Thyroid gland (tissue), 4 donors: Measurements from ENCODE around the gene ADCY10. TPM values are rescaled to one million over a fixed set of nuclear protein-coding genes. Genes with fewer than 3 reads are reported as not detected.
A peak's percentile ranks its signal among the peaks of the same experiment; 100 is the strongest.

ENCODE experiments used
- DNase-seq, 2 donors: peaks; one replicate each; pipeline ENCODE4 v3.0.0-alpha.2; 2019
- H3K27ac ChIP-seq, 3 donors: fragments of 200-600 bp; sonication (generic); 1 replicate in 2 of 3; 2 replicates in 1 of 3; pipeline ENCODE4 v1.5.1; 2016 to 2019; ENCODE audit warnings: mild to moderate bottlenecking in 1 of 3, moderate library complexity in 1 of 3
- H3K27me3 ChIP-seq: fragments of 200-600 bp; sonication (generic); one replicate; pipeline ENCODE4 v1.5.1; 2019
- H3K36me3 ChIP-seq, 2 donors: fragments of 200-600 bp; sonication (generic); one replicate each; pipeline ENCODE4 v1.5.1; 2016 to 2019
- H3K4me1 ChIP-seq, 2 donors: fragments of 200-600 bp; sonication (generic); one replicate each; pipeline ENCODE4 v1.5.1; 2017 to 2019
- H3K4me3 ChIP-seq, 3 donors: fragments of 200-600 bp; sonication (generic); replicated peaks in 1 of 3; 1 replicate in 2 of 3; 2 replicates in 1 of 3; pipeline ENCODE4 v1.5.1; 2016; ENCODE audit warnings: mild to moderate bottlenecking in 1 of 3
- H3K9me3 ChIP-seq: fragments of 200-600 bp; sonication (generic); one replicate; pipeline ENCODE4 v1.5.1; 2017
- POLR2A ChIP-seq, 2 donors: fragments of 450-650 bp; IDR thresholded peaks; one replicate each; pipeline ENCODE4 v1.6.1; 2017; ENCODE audit warnings: antibody characterized with exemption in 2 of 2, mild to moderate bottlenecking in 2 of 2, moderate library complexity in 1 of 2
- WGBS, 2 donors: methylation state at CpG; one replicate each; pipeline ENCODE4 v1.1.5; 2017; 5-methylcytosine and 5-hydroxymethylcytosine counted together
- intact Hi-C: fragments of 100-400 bp; cut with DNase I; formaldehyde crosslinking; loops from one replicate; pipeline ENCODE4 v1.15.1; 2023
- total RNA-seq, 4 donors: library from RNA; depleted of rRNA; stranded (reverse); fragments of >200 nt; gene quantifications; one replicate each; pipeline ENCODE4 v1.2.3, GENCODE V29; 2016
- TF ChIP-seq, protein P1 (sequence below), 6 experiments: fragments of 200-600 bp in 3 of 6; fragments of 450-650 bp in 3 of 6; sonication (generic) in 3 of 6; IDR thresholded peaks; one replicate each; pipeline ENCODE4 v1.5.1; 2016 to 2019; ENCODE audit warnings: antibody characterized with exemption in 6 of 6, mild to moderate bottlenecking in 2 of 6, inconsistent platforms in 1 of 6, moderate library complexity in 1 of 6

ADCY10 gene
- total RNA-seq, 4 donors from 2014 or later, result 0.15 to 0.45 (median 0.40) TPM; not detected in 1

- intact Hi-C loops, result loop anchor here (10.0 kb wide), 1 partner anchor 265 kb away; no protein-coding TSS in a partner anchor
- Histone ChIP-seq H3K36me3 (no peaks in the 10 kb centered on the region), H3K27ac (peak overlapping the region; percentile 5 to 69 (median 57)), H3K9me3 (no peaks in the 10 kb centered on the region), H3K27me3 (no peaks in the 10 kb centered on the region), H3K4me3 (peak overlapping the region in 1 of 3 donors; percentile 10), H3K4me1 (peaks cover 5 to 15% of the 10 kb centered on the region in 2 donors)
- TF ChIP-seq POLR2A (IDR thresholded peaks at IDR 0.05), result peak in 1 of 2 donors; percentile 63
- TF ChIP-seq, protein P1, sequence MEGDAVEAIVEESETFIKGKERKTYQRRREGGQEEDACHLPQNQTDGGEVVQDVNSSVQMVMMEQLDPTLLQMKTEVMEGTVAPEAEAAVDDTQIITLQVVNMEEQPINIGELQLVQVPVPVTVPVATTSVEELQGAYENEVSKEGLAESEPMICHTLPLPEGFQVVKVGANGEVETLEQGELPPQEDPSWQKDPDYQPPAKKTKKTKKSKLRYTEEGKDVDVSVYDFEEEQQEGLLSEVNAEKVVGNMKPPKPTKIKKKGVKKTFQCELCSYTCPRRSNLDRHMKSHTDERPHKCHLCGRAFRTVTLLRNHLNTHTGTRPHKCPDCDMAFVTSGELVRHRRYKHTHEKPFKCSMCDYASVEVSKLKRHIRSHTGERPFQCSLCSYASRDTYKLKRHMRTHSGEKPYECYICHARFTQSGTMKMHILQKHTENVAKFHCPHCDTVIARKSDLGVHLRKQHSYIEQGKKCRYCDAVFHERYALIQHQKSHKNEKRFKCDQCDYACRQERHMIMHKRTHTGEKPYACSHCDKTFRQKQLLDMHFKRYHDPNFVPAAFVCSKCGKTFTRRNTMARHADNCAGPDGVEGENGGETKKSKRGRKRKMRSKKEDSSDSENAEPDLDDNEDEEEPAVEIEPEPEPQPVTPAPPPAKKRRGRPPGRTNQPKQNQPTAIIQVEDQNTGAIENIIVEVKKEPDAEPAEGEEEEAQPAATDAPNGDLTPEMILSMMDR (IDR thresholded peaks at IDR 0.05), result no peak
- DNase-seq, result peak; percentile 88
- WGBS, 2 donors, result 14 to 16% methylated on average over 30 to 35 of the region's 35 CpGs
Measured at GRCh38 chr1:167819849-167820683, 93.9 kb downstream of the ADCY10 start.

DNA sequence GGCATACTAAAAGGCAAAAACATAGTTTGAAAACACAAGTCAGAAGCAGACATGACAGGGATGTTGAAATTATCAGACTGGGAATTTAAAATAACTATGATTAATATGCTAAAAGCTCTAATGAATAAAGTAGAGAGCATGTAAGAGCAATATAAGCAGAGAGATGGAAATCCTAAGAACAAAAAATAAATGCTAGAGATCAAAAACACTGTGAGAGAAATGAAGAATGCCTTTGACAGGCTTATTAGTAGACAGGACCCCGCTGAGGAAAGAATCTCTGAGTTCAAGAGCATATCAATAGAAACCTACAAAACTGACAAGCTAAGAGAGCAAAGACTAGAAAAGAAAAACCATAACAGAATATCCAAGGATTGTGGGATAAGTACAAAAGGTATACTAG is 98.3 kb downstream of the ADCY10 start:
- WGBS, 2 donors, result 82 to 91% methylated on average over 1 of the region's 1 CpG
- no peak for DNase-seq
- no peak overlapping the region for H3K27ac ChIP-seq
- intact Hi-C loops, result no loop called here
- H3K36me3 ChIP-seq, result no peaks in the 10 kb centered on the region
- H3K4me3 ChIP-seq, result no peak overlapping the region
- H3K4me1 ChIP-seq, result peaks cover 2% of the 10 kb centered on the region in 2 donors
- H3K9me3 ChIP-seq, result no peaks in the 10 kb centered on the region
- no peak for TF ChIP-seq POLR2A (IDR thresholded peaks at IDR 0.05)
- TF ChIP-seq, protein P1 (IDR thresholded peaks at IDR 0.05), result no peak
- no peaks in the 10 kb centered on the region for H3K27me3 ChIP-seq

DNA sequence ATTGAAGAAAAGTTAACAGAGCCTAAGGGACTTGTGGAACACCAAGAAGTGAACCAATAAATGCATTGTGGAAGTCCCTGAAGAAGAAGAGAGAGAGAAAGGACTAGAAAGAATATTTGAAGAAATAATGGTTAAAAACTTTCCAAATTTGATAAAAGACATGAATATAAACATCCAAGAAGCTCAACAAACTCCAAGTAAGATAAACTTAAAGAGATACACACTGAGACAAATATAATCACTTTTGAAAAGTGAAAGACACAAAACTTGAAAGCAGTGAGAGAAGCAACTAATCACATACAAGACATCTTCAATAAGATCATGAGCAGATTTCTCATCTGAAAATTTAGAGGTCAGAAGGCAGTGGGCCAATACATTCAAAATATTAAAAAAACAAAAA is 101.0 kb downstream of the ADCY10 start:
- H3K36me3 ChIP-seq, result no peaks in the 10 kb centered on the region
- no peaks in the 10 kb centered on the region for H3K9me3 ChIP-seq
- H3K4me3 ChIP-seq, result no peak overlapping the region
- TF ChIP-seq, protein P1 (IDR thresholded peaks at IDR 0.05), result no peak
- no peak for TF ChIP-seq POLR2A (IDR thresholded peaks at IDR 0.05)
- no peaks in the 10 kb centered on the region for H3K4me1 ChIP-seq
- H3K27me3 ChIP-seq, result no peaks in the 10 kb centered on the region
- intact Hi-C loops, result no loop called here
- DNase-seq, result no peak
- H3K27ac ChIP-seq, result no peak overlapping the region

GRCh38 chr1:167808690-167809089 is 105.2 kb downstream of the ADCY10 start:
- 76 to 84% methylated on average over 3 of the region's 3 CpGs for WGBS, 2 donors

More at GRCh38 chr1:167808690-167809089, 105.2 kb downstream of the ADCY10 start:
- Histone ChIP-seq H3K27me3 (no peaks in the 10 kb centered on the region), H3K4me3 (no peak overlapping the region), H3K36me3 (no peaks in the 10 kb centered on the region), H3K4me1 (peaks cover 0 to 15% of the 10 kb centered on the region in 2 donors), H3K9me3 (no peaks in the 10 kb centered on the region), H3K27ac (no peak overlapping the region)
- no peak for DNase-seq
- intact Hi-C loops, result no loop called here
- TF ChIP-seq, protein P1 (IDR thresholded peaks at IDR 0.05), result no peak
- no peak for TF ChIP-seq POLR2A (IDR thresholded peaks at IDR 0.05)
